GM20000 (cell line): ENCODE results near the gene SOX11.

Experiments used
- DNase-seq: peaks from one replicate; pipeline ENCODE4 v3.0.0; 2012; ENCODE audit warnings: low spot score
- TF ChIP-seq, protein P1 (sequence below): IDR thresholded peaks from 2 replicates; pipeline ENCODE4 v1.5.1; 2012; ENCODE audit warnings: mild to moderate bottlenecking, control low read depth; ENCODE audit errors: extremely low read depth, missing control alignments

SOX11 gene

GRCh38 chr2:5706717-5707455 lies 14.7 kb downstream of the SOX11 start:
- TF ChIP-seq, protein P1, sequence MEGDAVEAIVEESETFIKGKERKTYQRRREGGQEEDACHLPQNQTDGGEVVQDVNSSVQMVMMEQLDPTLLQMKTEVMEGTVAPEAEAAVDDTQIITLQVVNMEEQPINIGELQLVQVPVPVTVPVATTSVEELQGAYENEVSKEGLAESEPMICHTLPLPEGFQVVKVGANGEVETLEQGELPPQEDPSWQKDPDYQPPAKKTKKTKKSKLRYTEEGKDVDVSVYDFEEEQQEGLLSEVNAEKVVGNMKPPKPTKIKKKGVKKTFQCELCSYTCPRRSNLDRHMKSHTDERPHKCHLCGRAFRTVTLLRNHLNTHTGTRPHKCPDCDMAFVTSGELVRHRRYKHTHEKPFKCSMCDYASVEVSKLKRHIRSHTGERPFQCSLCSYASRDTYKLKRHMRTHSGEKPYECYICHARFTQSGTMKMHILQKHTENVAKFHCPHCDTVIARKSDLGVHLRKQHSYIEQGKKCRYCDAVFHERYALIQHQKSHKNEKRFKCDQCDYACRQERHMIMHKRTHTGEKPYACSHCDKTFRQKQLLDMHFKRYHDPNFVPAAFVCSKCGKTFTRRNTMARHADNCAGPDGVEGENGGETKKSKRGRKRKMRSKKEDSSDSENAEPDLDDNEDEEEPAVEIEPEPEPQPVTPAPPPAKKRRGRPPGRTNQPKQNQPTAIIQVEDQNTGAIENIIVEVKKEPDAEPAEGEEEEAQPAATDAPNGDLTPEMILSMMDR = no peak
- DNase-seq = no peak

DNA sequence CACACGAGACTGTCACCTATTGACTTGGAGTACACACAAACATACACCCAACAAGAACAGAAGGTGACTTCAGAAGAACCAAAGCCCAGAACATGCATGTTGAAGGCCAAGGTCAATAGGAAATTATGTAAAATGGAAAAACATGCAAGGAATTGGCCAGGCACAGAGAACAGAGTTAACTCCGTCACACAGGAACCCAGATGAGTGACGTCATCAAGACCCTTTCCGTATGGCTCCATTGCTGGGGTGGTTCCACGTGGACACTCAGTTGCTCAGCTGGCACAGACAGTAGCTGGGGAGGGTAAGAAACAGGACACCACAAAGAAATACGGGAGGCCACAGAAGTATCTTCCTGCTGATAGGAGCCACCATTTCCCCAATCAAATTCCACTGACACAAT lies 18.4 kb downstream of the SOX11 start:
- TF ChIP-seq, protein P1 = no peak
- DNase-seq = no peak

DNA sequence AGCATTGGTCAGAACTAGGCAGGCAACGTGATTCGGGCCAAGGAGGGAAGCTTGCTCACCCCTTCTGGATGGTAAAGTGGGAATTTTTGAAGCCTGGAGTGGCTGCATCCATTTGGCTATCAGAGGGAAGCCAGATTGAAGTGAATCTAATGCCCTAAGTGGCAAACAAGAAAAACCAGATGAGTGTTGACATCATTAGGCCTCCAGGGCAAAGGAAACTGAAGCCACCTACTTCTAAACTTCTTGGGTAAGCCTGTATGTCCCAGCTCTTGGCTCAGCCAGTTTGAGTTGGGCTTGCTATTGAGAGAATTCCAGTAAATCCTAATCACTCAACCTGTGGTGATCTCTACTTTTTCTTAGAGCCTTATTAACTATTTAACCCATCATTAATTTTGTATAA lies 20.9 kb downstream of the SOX11 start:
- DNase-seq = no peak
- TF ChIP-seq, protein P1 = no peak

GRCh38 chr2:5719629-5720334 lies 27.6 kb downstream of the SOX11 start:
- TF ChIP-seq, protein P1 = no peak
- no peak for DNase-seq

- DNase-seq = no peak
- TF ChIP-seq, protein P1 = no peak
Measured at GRCh38 chr2:5720426-5720825, 28.2 kb downstream of the SOX11 start.

- no peak for DNase-seq
- TF ChIP-seq, protein P1 = no peak
Measured at GRCh38 chr2:5722236-5722635, 30.1 kb downstream of the SOX11 start.

DNA sequence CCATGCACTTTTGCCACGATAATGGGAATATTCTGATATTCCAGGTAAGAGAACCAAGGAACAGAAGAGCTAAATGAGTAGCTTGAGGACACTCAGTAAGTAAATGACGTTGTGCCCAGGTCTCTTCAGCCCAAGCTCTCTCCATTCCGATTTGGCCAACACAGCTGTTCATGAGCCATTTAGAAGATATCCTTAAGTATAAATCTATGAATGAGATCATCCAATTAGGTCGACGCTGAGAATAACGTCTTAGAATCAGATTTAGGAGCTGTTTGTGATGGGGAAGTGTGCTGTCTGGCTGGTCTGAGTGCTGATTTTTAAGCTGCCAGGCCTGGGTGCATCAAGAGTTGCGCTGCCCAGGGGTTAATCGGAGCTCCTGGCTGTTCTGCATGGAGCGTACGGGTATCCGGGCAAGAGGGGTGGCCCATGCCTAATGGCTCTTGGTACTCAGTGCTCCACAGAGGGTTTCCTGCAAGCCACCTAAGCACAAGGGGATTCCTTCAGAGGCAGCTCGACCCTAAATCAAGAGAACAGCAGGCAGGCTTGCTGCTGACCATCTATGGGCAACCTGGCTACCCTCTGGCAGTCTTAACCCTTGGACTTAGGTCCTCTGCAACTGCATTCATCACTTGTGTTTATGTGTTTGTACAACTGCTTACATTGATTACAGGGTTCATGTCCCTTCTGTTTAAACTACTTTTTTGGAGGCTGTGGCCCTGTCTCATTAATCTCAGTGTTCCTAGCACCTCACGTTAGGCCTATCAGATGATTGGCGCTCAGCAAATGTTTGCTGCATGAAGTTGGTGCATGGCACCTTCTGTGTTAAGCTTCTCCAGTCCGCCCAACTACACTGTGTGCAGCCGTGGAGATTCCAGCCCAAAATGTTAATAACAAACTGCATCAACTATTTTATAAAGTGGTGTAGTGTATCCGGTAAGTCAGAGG lies 31.9 kb downstream of the SOX11 start:
- DNase-seq = no peak

More for the DNA sequence above, 31.9 kb downstream of the SOX11 start:
- TF ChIP-seq, protein P1 = no peak
